ENCODE measurements around the gene AIFM1.
A peak's percentile ranks its signal among the peaks of the same experiment; 100 is the strongest.

The AIFM1 gene

DNA sequence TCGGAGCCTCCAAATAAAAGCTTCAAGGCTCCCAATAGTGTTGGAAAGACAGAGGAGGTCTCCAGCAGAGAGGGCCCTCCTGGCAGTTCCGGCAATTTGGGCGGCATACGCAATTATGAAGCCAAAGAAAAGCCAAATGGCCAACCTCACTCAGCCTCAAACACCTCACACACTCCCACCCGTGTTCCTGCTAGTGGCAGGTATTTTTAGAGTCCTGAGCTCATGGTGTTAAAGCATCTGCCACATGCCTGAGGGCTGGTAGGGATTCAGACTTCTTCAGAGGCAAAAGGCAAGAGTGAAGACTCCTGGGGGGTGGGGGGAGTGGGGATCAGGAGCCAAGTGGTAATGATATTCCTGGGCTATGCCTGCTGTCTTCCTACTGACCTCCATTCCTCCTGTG, 13.5 kb upstream of the AIFM1 start:
- Histone ChIP-seq H3K79me2 (ENCODE audit: insufficient read depth, low read length) (peaks cover 69% of the 10 kb centered on the region), H3K4me1 (ENCODE audit: insufficient read depth, low read length, poor library complexity, severe bottlenecking) (peaks cover 41% of the 10 kb centered on the region), H3K9ac (ENCODE audit: low read depth, low read length, poor library complexity, severe bottlenecking) (no peak overlapping the region), H3K27me3 (ENCODE audit: insufficient read depth, low read length, poor library complexity, severe bottlenecking) (no peaks in the 10 kb centered on the region), H4K20me1 (ENCODE audit: insufficient read depth, low read length, poor library complexity, severe bottlenecking) (peaks cover 39% of the 10 kb centered on the region), H3F3A (ENCODE audit: low read depth) (no peaks in the 10 kb centered on the region), H3K9me2 (replicated peaks; ENCODE audit: low read depth, low read length) (no peaks in the 10 kb centered on the region), H3K9me3 (ENCODE audit: insufficient read depth, low read depth, low read length) (no peaks in the 10 kb centered on the region), H3K36me3 (ENCODE audit: insufficient read depth, low read length) (peaks cover 2% of the 10 kb centered on the region; the same call in 1 of the 2 replicates), H3K4me2 (ENCODE audit: low read depth, low read length, poor library complexity, severe bottlenecking) (peak overlapping the region; percentile 55), H2AFZ (ENCODE audit: low read length) (no peak overlapping the region), H3K4me3 (ENCODE audit: low read length, poor library complexity, severe bottlenecking) (peak overlapping the region; percentile 46)
- no peak for TF ChIP-seq EZH2phosphoT487 (IDR thresholded peaks at IDR 0.05; ENCODE audit: borderline replicate concordance)
- TF ChIP-seq, protein P1, sequence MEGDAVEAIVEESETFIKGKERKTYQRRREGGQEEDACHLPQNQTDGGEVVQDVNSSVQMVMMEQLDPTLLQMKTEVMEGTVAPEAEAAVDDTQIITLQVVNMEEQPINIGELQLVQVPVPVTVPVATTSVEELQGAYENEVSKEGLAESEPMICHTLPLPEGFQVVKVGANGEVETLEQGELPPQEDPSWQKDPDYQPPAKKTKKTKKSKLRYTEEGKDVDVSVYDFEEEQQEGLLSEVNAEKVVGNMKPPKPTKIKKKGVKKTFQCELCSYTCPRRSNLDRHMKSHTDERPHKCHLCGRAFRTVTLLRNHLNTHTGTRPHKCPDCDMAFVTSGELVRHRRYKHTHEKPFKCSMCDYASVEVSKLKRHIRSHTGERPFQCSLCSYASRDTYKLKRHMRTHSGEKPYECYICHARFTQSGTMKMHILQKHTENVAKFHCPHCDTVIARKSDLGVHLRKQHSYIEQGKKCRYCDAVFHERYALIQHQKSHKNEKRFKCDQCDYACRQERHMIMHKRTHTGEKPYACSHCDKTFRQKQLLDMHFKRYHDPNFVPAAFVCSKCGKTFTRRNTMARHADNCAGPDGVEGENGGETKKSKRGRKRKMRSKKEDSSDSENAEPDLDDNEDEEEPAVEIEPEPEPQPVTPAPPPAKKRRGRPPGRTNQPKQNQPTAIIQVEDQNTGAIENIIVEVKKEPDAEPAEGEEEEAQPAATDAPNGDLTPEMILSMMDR (conservative IDR thresholded peaks at IDR 0.05; ENCODE audit: low read length) = no peak

DNA sequence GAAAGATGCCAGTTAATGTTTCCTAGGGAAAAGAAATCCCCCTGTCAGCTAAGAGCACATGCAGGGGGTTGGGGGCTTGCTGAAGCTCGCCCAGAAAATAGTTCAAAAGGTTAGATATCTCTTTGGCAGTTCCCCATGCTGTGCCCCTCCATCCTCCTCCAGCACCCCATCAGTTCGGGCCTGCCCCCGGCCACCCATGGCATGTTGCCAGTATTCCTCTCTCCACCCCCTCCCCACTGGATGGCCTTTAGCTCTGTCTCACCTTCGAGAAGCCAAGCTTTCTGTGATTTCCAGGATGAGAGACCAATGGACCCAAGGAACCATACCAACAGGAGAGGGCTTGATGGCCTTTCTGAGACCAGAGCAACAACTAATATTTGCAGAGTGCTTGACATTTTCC, 11.3 kb upstream of the AIFM1 start:
- TF ChIP-seq, protein P1 (conservative IDR thresholded peaks at IDR 0.05; ENCODE audit: low read length) = no peak
- no peak for TF ChIP-seq EZH2phosphoT487 (IDR thresholded peaks at IDR 0.05; ENCODE audit: borderline replicate concordance)
- Histone ChIP-seq H4K20me1 (ENCODE audit: insufficient read depth, low read length, poor library complexity, severe bottlenecking) (peaks cover 47% of the 10 kb centered on the region), H2AFZ (ENCODE audit: low read length) (no peak overlapping the region), H3K9me2 (replicated peaks; ENCODE audit: low read depth, low read length) (no peaks in the 10 kb centered on the region), H3K9me3 (ENCODE audit: insufficient read depth, low read depth, low read length) (no peaks in the 10 kb centered on the region), H3K36me3 (ENCODE audit: insufficient read depth, low read length) (no peaks in the 10 kb centered on the region; the same call in 1 of the 2 replicates), H3K79me2 (ENCODE audit: insufficient read depth, low read length) (peaks cover 91% of the 10 kb centered on the region), H3K9ac (ENCODE audit: low read depth, low read length, poor library complexity, severe bottlenecking) (peak overlapping the region; percentile 98), H3K4me3 (ENCODE audit: low read length, poor library complexity, severe bottlenecking) (peak overlapping the region; percentile 69), H3F3A (ENCODE audit: low read depth) (no peaks in the 10 kb centered on the region), H3K27me3 (ENCODE audit: insufficient read depth, low read length, poor library complexity, severe bottlenecking) (no peaks in the 10 kb centered on the region), H3K4me1 (ENCODE audit: insufficient read depth, low read length, poor library complexity, severe bottlenecking) (peaks cover 48% of the 10 kb centered on the region), H3K4me2 (ENCODE audit: low read depth, low read length, poor library complexity, severe bottlenecking) (peak overlapping the region; percentile 98)

DNA sequence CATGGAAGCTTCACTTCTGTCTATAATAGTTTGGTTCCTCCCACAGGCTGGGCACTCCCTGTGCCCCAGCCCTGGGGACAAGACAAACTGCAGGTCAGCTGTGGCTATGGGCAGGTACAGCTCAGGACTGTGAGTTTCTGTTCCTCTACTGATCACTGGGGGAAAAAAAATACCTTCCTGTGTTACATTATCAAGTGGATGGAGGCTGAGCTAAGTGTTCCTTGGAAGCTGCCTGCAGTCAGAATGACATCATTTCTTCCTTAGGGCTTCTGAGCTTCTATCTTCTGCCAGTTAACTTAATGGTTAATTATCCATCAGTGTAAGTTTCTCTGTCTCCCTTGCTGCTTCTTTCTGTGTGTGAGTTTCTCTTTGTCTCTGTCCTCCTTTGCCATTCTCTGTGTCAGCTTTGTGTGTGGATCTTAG, 10.7 kb upstream of the AIFM1 start:
- Histone ChIP-seq H3K9me2 (replicated peaks; ENCODE audit: low read depth, low read length) (no peaks in the 10 kb centered on the region), H3K27me3 (ENCODE audit: insufficient read depth, low read length, poor library complexity, severe bottlenecking) (no peaks in the 10 kb centered on the region), H3K9me3 (ENCODE audit: insufficient read depth, low read depth, low read length) (no peaks in the 10 kb centered on the region), H3K36me3 (ENCODE audit: insufficient read depth, low read length) (no peaks in the 10 kb centered on the region; the same call in 1 of the 2 replicates), H3K4me2 (ENCODE audit: low read depth, low read length, poor library complexity, severe bottlenecking) (peak overlapping the region; percentile 98), H3K4me1 (ENCODE audit: insufficient read depth, low read length, poor library complexity, severe bottlenecking) (peaks cover 48% of the 10 kb centered on the region), H3K9ac (ENCODE audit: low read depth, low read length, poor library complexity, severe bottlenecking) (peak overlapping the region; percentile 98), H3F3A (ENCODE audit: low read depth) (no peaks in the 10 kb centered on the region), H2AFZ (ENCODE audit: low read length) (no peak overlapping the region), H3K4me3 (ENCODE audit: low read length, poor library complexity, severe bottlenecking) (peak overlapping the region; percentile 69), H3K79me2 (ENCODE audit: insufficient read depth, low read length) (peaks cover 92% of the 10 kb centered on the region), H4K20me1 (ENCODE audit: insufficient read depth, low read length, poor library complexity, severe bottlenecking) (peaks cover 46% of the 10 kb centered on the region)
- TF ChIP-seq, protein P1 (conservative IDR thresholded peaks at IDR 0.05; ENCODE audit: low read length) = no peak
- TF ChIP-seq EZH2phosphoT487 (IDR thresholded peaks at IDR 0.05; ENCODE audit: borderline replicate concordance) = no peak
